Left cardiac atrium (tissue), 4 donors: Measurements from ENCODE around the gene PTS. TPM values are rescaled to one million over a fixed set of nuclear protein-coding genes. Genes with fewer than 3 reads are reported as not detected.
"Not testable (repeated sequence)": the region's sequence is repeated elsewhere in the genome, so short reads cannot be mapped to it uniquely, and the experiment has no call there.

Experiments
- ATAC-seq, 2 donors: fragments of 200-7000 bp; cut with Tn5 transposase; one replicate each; pipeline ENCODE4 v1.9.1; 2020; ENCODE audit warnings: mild to moderate bottlenecking in 2 of 2, moderate library complexity in 2 of 2
- DNase-seq: peaks from one replicate; pipeline ENCODE4 v3.0.0-alpha.2; 2020
- intact Hi-C, 2 donors: fragments of 100-400 bp; cut with DNase I; formaldehyde crosslinking; loops; one replicate each; pipeline versions ENCODE4 v1.14.1 to v1.15.1; 2022 to 2023
- long read RNA-seq: library from polyadenylated mRNA; unstranded; transcript quantifications from one replicate; pipeline ENCODE4 v2.0.0, GENCODE V29; 2021
- total RNA-seq, 2 donors: library from RNA; stranded (reverse); fragmentation: NEBNext Ultra II Directional; extraction: Animal tissue kit (Norgen Biotek cat#: 25700); gene quantifications; one replicate each; pipeline ENCODE4 v1.2.1, GENCODE V29; 2021
- donor health status: DM: no; HTN: yes; CAD: no.
- donor health status: DM: no; HTN: yes; CAD: no; lungs with severe emphysema.
- donor health status: DM: yes; HTN: yes; CAD: no.
- donor health status: Dilated cardiomyopathy.

Gene PTS
- total RNA-seq, result 10 to 100 TPM; 21.3 to 37.1 TPM
- long read RNA-seq, partial matches to known transcripts, result 2 of 7 reads
- long read RNA-seq, other reads (novel, unspliced or antisense), result 3 of 7 reads

GRCh38 chr11:112226062-112226830 is at the start of gene PTS:
PTS (plus strand) TSS chr11:112226428; CDS start chr11:112226444, 16 bp downstream.
- intact Hi-C loops, result no loop called here
- ATAC-seq, result peak; percentile 97 to 98

DNA sequence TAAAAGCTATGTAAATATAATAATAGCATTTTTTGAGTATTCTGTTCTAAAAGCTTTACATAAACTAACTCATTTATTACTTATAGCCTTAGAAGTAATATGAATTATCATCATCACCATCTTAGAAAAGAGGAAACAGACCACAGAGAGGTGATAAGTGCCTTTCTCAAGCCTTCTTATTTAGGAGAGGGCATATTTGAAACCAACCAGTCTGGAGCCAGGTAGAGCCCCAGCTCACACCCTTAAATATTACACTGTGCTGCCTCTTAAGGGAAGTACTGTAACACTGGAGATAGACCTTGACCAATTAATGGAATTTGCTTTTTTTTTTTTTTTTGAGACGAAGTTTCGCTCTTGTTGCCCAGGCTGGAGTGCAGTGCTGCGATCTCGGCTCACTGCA is 48.6 kb upstream of the PTS start:
- intact Hi-C loops, result no loop called here
- DNase-seq (no peak), ATAC-seq (peak in 1 of 2 donors; percentile 11)

More at GRCh38 chr11:112226062-112226830, at the start of gene PTS:
- DNase-seq, result peak; percentile 92

DNA sequence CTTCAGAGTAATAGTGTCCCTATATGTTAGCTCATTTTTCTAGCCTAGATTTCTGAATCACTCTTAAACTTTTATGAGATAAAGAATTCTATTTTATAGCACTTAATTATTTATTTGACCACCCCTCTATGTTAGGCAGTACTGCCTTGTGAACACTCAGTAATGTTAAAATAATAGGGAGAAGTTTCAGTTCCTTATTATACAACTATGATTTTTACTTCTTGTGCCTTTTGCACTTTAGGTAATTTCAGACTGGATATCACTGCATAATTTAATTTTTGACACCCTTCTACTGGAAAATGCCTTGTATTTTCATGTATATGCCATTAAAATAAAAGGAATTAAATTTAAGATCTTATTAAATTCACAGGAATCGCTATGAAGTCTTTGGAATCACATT is 47.8 kb upstream of the PTS start:
- intact Hi-C loops, result no loop called here
- ATAC-seq (no peak), DNase-seq (no peak)

GRCh38 chr11:112178936-112179335 is 47.3 kb upstream of the PTS start:
- ATAC-seq (no peak), DNase-seq (no peak)
- intact Hi-C loops, result no loop called here

DNA sequence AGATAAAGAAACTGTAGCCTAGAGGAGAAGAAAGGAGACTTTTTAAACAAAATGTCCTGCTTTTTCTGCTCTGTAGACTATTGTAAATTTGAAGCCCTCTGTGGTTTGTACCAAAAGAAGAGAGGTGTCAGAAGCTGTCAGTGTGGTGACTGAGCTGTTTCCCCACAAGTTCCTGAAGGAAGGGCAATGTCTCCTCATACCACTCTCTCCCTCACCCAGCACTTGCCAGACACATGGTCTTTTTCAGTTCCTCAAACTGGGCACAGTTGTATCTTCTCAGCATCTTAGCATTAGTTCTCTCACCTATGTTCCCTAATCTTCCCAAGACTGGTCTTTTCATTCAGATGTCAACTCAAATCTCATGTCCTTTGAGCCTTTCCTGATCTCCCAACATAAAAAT is 46.6 kb upstream of the PTS start:
- intact Hi-C loops, result no loop called here
- peak in 1 of 2 donors; percentile 31 for ATAC-seq

DNA sequence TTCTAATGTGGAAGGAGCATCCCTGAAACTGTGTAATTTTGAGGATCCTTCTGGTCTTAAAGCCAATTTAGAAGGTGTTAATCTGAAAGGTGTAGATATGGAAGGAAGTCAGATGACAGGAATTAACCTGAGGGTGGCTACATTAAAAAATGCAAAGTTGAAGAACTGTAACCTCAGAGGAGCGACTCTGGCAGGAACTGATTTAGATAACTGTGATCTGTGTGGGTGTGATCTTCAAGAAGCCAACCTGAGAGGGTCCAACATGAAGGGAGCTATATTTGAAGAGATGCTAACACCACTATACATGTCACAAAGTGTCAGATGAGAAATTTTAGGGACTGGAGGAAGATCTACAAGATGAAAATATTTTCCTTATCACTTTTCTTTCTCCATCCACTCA is 43.4 kb upstream of the PTS start:
- no peak for DNase-seq
- no peak for ATAC-seq
- intact Hi-C loops, result no loop called here

More for the DNA sequence above, 46.6 kb upstream of the PTS start:
- DNase-seq, result no peak

DNA sequence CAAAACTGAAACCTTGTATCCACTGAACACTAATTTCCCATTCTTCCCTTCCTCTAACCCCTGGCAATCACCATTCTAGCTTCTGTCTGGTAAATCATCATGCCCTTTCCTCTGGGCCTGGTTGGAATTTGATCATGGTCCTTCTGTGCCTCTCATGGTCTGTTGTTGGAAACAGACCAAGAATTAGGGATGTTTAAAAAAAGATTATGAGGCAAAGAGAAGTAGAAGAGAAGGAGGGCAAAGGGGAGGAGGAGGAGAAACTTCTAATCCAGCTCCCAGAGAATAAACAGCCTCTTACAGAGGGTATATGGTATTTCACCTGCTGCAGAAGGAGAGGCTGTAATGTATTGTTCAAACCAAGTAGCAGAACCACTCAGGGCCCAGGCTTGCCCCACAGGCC is 40.3 kb upstream of the PTS start:
- no peak for DNase-seq
- intact Hi-C loops, result no loop called here
- ATAC-seq, result peak; percentile 67 to 70

- intact Hi-C loops, result no loop called here
- DNase-seq, result no peak
- ATAC-seq, result peak in 1 of 2 donors; percentile 11
Measured at GRCh38 chr11:112186304-112186703, 39.9 kb upstream of the PTS start.

DNA sequence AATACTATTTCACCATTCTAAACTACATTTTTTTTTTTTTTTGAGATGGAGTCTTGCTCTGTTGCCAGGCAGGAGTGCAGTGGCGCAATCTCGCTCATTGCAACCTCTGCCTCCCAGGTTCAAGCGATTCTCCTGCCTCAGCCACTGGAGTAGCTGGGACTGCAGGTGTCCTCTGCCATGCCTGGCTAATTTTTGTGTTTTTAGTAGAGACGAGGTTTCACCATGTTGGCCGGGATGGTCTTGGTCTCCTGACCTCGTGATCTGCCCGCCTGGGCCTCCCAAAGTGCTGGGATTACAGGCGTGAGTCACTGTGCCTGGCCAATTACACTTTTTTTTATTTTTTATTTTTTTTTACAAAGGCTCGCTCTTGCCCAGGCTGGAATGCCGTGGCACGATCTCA is 31.1 kb upstream of the PTS start:
- ATAC-seq, result peak in 1 of 2 donors; percentile 80
- DNase-seq, intact Hi-C loops: not testable (repeated sequence)

DNA sequence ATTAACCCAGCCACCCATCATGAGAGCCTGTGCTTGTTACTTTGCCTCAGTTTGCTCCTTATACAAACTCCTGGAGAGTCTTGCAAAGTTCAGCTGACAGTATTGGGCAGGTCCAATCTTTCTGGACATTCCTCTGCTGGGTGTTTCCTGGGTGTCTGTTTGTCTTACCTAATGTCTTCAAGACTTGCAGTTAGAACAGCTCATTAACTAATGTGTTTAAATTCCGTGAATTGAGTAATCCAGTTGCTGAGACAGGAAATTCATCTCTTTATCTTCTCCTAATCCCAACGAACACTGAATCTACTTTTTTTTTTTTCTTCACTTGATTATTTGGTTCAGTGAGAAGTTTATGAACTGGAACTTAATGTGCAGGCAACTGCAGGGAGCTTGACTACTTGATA is 30.3 kb upstream of the PTS start:
- intact Hi-C loops, result no loop called here
- ATAC-seq (peak in 1 of 2 donors; percentile 91), DNase-seq (no peak)

- intact Hi-C loops, result no loop called here
- ATAC-seq, result no peak
Measured at GRCh38 chr11:112196519-112197087, 29.6 kb upstream of the PTS start.

GRCh38 chr11:112199101-112199500 is 27.1 kb upstream of the PTS start:
- DNase-seq, ATAC-seq, intact Hi-C loops: not testable (repeated sequence)

More at GRCh38 chr11:112196519-112197087, 29.6 kb upstream of the PTS start:
- no peak for DNase-seq

- intact Hi-C loops, result no loop called here
- no peak for ATAC-seq
Measured at GRCh38 chr11:112200252-112200651, 26.0 kb upstream of the PTS start.

GRCh38 chr11:112206071-112206470 is 20.2 kb upstream of the PTS start:
- ATAC-seq (no peak), DNase-seq (no peak)
- intact Hi-C loops, result no loop called here

More at GRCh38 chr11:112200252-112200651, 26.0 kb upstream of the PTS start:
- no peak for DNase-seq

GRCh38 chr11:112210890-112211289 is 15.3 kb upstream of the PTS start:
- intact Hi-C loops, result no loop called here
- ATAC-seq (no peak), DNase-seq (no peak)

- ATAC-seq (no peak), DNase-seq (no peak)
- intact Hi-C loops, result no loop called here
Measured at GRCh38 chr11:112211536-112211935, 14.7 kb upstream of the PTS start.

DNA sequence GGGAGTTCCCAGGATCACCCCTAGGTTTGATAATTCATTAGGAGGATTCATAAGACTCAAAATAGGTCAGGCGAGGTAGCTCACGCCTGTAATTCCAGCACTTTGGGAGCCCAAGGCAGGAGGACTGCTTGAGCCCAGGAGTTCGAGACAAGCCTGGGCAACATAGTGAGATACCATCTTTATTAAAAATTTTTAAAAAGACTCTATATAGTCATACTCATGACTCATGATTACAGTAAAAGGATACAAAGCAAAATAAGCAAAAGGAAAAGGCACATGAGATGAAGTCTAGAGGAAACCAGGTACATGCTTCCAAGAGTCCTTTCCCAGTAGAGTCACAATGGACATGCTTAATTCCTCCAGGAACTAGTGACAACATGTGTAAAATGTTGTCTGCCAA is 13.9 kb upstream of the PTS start:
- ATAC-seq, result no peak
- intact Hi-C loops, result no loop called here
- no peak for DNase-seq

DNA sequence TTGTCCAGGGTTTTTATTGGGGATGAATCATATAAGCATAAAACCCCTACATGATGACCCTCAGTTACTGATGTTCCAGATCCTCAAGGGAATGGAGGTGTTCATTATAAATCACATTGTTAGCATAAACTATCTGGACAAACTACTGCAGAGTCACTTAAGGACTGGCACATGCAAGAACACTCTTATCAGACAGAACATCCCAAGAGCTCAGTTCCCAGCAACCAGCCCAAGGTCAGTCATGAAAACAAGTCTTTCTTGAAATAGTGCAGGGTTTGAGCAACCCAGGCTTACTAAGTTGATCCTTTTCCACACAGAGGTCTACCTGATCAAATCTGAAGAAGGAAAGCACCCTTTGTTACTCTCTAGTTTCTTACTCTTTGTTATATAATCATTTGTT is 13.5 kb upstream of the PTS start:
- intact Hi-C loops, result no loop called here
- no peak for DNase-seq
- peak; percentile 16 to 46 for ATAC-seq

- DNase-seq (no peak), ATAC-seq (peak; percentile 27 to 89)
- intact Hi-C loops, result no loop called here
Measured at GRCh38 chr11:112213753-112214152, 12.5 kb upstream of the PTS start.

- ATAC-seq (no peak), DNase-seq (no peak)
- intact Hi-C loops, result loop anchor here in 1 of 2 donors (5.0 kb wide), 1 partner anchor 67 kb away; no protein-coding TSS in a partner anchor
Measured at GRCh38 chr11:112215621-112216020, 10.6 kb upstream of the PTS start.
